GM21576 (cell line): ENCODE measurements around the gene TRAF5.
"Not testable (repeated sequence)": the region's sequence is repeated elsewhere in the genome, so short reads cannot be mapped to it uniquely, and the experiment has no call there.

Source experiments
- ATAC-seq: cut with Tn5 transposase; IDR thresholded peaks from one replicate; pipeline ENCODE4 v1.9.1; 2021; ENCODE audit warnings: mild to moderate bottlenecking, moderate library complexity; ENCODE audit not compliant: unreplicated experiment

Gene TRAF5

DNA sequence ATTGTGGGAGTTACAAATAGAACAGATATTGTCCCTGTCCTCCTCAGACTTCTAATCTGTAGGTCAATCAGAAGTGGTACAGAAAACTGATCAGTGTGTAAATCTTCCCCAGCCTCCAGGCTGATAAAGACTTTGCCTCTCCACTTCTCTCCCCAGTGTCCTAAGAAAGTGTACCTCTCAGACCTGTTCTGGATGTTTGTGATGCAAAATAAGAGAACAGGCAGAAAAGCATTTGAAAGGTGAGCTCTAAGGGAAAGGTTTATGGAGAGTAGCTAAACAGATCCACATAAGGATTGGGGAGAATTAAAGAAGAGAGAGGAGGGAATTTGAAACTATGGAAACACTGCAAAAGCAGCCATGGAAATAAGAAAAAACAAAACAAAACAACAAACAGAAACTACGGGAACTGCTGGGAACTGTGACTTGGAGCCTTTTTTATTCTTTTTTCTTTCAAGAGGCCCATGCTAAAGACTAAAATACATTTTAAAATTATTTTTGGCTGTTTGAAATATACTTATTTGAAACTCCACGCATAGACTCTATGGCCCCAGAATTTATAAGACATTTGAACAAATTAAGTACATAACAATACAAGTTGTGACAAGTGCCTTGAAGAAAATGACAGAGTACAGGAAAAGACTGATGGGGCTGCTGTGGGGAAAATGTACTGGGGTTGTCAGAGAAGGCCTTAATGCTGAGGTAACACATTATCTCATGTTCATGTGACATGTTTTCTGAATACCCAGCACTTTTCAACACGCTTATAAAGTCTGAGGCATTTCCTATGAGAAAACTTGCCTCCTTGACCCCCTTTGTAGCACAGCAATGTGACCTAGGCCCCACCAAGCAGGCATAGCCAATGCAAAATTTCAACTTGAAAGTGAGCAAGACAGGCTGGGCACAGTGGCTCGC, 51.2 kb downstream of the TRAF5 start:
- no peak for ATAC-seq

DNA sequence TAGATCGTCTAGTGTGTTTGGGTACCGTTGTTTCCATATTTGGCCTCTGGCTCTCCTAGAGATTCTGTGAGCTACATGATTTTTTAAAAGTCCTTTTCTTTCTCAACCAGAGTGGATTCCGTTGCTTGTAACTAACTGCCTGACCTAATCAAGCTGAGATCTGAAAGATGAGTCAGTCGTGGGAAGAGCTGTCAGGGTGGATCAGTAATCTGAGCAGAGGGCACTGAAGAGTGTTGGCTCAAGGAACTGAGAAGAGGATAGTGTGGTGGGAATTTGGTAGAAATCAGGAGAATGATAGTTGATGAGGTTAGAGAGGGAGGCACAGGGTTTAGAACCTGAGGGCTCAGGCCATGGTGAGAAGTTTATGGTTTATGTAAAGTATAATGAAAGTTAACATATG, 52.2 kb downstream of the TRAF5 start:
- no peak for ATAC-seq

DNA sequence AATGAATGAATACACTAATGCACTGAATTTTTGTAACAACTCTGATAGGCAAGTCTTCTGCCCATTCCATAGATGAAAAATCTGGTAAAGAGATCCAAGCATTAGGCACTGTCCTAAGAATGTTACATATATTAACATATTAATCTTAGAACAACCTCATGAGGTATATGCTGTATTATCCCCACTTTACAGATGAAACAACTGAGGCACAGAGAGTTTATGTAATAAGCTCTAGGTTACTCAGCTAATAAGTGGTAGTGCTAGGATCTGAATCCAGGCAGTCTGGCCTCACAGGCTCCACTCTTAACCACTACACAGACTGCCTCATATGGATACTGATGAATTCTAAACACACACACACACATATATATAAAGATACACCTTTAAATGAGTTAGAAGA, 52.8 kb downstream of the TRAF5 start:
- ATAC-seq: no peak

DNA sequence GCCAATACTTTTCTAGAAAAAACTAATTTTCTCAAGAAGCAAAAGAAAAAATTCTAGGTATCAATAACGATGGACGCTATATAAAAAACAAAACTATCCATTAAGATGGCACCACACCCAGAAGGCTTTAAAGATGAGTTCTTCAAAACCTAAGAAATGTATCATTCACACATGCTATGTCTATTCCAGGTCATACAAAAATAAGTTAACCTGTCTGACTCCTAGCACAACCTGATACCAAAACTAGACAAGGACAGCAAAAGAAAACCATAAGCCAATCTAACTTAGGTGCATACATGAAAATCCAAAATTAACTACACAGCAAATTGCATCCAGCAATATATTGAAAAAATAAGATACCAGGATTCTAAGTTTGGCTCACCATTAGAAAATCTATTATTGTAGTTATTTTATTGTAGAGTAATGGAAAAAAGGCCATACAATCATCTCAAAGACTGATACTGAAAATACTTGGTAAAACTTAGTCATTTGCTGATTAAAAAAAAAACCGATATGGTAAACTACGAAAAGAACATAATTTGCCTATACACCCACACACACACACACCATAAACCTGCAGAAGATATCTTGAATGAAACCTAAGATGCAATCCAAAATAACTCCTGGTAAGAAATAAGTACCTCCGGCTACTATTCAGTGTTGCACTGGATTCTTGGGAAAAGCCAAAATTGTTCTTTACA, 55.0 kb downstream of the TRAF5 start:
- no peak for ATAC-seq

DNA sequence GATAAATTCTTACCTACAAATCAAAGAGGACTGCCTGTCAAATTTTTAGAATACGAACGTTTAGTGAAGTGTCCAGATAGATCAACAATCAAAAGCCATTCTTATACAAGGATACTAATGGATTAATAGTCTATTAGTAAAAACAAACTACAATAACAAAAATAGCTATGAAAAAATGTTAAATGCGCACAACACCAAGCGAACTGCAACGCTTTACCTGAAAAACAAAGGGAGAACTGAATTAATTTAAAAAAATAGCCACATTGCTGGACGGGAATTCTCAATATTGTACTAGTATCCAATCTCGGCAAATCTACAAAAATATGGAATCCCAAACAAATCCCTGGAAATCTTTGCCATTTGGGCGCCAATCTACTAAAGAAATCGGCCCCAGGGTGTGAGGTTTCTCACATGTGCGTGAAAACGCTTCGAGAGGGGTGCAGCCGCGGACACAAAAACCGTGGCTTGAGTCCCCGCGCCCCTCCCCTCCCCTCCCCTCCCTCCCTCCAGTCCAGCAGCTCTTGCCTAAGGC, 55.6 kb downstream of the TRAF5 start:
- no peak for ATAC-seq

DNA sequence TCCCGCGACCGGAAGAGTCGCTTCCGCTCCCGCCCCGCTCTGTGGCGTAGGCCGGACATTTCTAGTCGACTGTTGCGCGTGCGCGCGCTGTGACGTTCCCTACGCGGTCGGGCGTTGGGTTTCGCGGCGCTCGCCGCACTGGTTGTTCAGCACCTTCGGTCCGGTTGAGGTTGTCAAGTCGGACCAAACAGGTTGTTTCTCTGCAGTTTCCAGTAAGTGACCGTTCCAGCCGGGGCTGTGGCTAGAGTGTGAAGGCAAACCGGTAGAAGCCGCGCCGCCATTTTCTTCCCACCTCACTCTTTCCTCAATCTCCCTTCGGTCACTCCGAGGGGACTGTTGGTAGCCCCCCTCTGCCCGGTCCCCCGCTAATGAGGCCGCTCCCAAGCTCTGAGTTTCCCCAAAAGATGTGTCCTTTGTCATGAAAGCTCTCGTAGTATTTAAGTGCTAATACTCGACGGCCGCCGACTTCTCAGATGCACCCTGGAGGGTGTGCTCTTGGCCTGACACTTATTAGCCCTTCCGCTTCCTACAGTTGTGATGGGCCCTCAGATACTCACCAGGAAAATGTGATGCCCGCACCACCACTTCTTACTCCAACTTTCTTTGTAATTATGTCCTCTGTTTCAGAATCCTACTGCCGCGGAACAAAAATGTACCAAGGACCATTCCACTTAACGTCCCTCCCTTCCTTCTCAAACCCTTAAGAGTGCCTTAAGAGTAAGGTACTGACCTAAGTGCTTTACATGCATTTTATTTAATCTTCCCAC, 56.3 kb downstream of the TRAF5 start:
- ATAC-seq: peak; percentile 98

DNA sequence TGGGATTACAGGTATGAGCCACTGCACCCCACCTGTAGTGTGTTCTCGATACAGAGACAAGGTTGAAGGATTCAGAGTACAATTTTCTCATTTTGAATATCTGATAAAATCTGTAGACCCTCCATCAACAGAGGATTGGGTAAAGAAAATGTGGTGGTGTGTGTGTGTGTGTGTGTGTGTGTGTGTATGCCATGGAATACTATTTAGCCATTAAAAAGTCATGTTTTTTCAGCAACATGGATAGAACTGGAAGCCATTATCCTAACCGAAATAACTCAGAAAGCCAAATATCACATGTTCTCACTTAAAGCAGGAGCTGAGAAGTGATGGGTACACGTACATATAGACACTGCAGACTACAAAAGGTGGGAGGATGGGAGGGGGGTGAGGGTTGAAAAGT, 57.9 kb downstream of the TRAF5 start:
- ATAC-seq: no peak

DNA sequence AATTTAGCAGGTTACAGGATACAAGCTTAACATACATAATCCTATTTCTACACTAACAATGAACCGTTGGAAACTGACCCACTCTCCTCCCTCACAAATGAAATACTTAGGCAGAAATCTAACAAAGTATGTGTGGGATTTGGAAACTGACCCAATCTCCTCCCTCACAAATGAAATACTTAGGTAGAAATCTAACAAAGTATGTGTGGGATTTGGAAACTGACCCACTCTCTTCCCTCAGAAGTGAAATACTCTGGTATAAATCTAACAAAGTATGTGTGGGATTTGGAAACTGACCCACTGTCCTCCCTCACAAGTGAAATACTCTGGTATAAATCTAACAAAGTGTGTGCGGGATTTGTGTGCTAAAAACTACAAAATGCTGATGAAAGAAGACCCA, 60.3 kb downstream of the TRAF5 start:
- no peak for ATAC-seq

DNA sequence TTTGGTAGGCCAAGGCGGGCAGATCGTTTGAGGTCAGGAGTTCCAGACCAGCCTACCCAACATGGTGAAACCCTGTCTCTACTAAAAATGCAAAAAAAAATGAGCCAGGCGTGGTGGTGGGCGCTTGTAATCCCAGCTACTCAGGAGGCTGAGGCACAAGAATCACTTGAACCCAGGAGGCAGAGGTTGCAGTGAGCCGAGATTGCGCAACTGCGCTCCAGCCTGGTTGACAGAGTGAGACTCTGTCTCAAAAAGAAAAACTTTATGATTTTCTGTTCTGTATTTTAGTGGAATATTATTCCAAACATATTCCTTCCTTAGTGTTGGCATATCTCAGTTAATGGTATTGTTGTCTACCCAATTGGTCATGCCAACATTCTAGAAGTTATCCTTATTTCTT, 64.2 kb downstream of the TRAF5 start:
- not testable (repeated sequence) for ATAC-seq

DNA sequence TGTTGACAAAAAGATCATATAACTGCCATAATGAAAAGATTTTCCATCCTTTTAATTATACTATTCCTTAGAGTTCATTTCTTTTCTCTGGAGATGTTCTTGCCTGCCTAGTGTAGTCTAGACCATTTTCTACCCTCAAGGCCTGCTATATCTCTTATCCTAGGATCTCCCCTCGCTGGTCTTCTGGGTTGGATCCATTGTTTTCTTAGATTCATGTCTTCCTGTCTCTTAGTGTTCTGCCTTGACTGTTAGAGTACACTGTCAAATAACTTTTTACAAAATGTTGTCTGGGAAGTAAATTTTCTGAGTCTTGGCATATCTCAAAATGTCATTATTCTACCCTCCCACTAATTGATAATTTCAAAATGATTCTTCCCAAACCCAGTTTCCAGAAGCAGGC, 66.6 kb downstream of the TRAF5 start:
- ATAC-seq: no peak

DNA sequence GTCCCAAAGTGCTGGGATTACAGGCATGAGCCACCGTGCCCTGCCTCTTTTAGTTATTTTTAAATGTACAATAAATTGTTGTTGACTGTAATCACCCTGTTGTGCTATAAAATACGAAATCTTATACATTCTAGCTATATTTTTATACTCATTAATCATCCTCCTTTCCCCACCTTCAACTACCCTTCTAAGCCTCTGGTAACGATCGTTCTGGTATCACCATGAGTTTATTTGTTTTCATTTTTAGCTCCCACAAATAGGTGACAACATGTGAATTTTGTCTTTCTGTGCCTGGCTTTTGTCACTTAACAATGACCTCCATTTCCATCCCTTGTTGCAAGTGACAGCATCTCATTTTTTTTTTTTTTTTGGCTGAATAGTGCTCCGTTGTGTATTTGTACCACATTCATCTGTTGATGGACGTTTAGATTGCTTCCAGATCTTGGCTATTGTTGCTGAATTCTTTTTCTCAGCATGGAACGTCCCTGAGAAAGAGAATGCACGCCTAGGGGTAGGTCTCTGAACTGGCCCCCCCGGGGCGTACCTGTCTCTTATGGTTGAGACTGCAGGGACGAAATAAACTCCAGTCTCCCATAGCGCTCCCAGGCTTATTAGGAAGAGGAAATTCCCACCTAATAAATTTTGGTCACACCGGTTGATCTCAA, 71.8 kb downstream of the TRAF5 start:
- not testable (repeated sequence) for ATAC-seq

DNA sequence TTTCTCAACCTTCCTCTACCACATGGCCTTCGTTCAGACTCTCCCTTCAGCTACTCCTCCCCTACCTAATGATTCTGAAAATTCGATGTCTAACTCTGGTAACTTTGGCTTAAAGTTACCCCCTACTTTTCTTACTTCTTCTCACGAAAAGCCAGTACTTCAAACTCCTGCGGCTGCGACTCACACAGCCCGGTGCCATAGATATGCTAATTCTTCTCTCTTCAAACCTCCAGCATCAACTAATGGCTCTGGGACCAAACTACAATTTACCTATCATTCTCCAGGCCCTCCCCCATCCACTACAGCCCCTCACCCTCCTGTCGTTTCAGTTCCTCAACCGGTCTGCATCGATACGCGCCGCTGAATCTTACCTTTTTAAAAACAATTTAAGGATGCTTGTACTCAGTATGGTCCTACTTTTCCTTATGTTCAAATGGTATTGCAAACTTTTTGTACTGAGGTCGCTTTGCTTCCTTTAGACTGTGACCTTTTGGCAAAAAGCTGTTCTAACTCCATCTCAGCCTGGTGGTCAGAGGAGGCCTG, 73.3 kb downstream of the TRAF5 start:
- ATAC-seq: not testable (repeated sequence)

DNA sequence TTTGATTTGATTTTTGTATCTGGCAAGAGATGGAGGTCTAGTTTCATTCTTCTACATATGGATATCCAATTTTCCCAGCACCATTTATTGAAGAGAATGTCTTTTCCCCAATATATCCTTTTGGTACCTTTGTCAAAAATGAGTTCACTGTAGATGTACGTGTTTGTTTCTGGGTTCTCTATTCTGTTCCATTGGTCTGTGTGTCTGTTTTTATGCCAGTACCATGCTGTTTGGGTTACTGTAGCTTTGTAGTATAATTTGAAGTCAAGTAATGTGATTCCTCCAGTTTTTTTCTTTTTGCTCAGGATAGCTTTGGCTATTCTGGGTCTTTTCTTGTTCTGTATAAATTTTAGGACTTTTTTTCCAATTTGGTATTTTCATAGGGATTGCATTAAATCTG, 75.1 kb downstream of the TRAF5 start:
- ATAC-seq: not testable (repeated sequence)

DNA sequence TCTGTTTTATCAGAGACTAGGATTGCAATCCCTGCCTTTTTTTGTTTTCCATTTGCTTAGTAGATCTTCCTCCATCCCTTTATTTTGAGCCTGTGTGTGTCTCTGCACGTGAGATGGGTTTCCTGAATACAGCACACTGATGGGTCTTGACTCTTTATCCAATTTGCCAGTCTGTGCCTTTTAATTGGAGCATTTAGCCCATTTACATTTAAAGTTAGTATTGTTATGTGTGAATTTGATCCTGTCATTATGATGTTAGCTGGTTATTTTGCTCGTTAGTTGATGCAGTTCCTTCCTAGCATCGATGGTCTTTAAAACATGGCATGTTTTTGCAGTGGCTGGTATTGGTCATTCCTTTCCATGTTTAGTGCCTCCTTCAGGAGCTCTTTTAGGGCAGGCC, 79.5 kb downstream of the TRAF5 start:
- not testable (repeated sequence) for ATAC-seq

DNA sequence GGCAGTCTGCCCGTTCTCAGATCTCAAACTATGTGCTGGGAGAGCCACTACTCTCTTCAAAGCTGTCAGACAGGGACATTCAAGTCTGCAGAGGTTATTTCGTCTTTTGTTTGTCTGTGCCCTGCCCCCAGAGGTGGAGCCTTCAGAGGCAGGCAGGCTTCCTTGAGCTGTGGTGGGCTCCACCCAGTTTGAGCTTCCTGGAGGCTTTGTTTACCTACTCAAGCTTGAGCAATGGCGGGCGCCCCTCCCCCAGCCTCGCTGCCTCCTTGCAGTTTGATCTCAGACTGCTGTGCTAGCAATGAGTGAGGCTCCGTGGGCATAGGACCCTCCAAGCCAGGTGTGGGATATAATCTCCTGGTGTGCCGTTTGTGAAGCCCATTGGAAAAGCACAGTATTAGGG, 81.1 kb downstream of the TRAF5 start:
- not testable (repeated sequence) for ATAC-seq

DNA sequence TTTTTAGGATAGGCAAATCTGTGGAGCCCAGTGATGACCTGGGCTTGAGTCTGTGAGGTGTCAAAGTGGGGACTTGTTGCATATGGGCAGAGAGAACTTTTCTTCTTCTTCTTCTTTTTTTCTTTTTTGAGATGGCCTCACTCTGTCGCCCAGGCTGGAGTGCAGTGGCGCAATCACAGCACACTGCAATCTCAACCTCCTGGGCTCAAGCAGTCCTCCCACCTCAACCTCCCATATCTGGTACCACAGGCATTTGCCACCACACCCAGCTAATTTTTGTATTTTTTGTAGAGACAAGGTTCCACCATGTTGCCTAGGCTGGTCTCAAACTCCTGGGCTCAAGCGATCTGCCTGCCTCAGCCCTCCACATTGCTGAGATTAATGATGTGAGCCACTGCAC, 85.0 kb downstream of the TRAF5 start:
- no peak for ATAC-seq

DNA sequence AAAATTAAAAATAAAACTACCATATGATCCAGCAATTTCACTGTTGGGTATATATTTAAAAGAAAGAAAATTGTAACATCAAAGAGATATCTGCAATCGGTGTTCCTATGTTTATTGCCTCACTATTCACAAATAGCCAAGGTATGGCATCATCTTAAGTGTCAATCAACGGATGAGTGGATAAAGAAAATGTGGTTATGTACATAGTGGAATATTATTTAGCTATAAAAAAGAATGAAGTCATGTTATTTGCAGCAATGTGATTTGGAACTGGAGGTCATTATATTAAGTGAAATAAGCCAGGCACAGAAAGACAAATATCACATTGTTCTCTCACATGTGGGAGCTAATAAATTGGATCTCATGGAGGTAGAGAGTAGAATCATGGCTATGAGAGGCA, 89.1 kb downstream of the TRAF5 start:
- no peak for ATAC-seq

DNA sequence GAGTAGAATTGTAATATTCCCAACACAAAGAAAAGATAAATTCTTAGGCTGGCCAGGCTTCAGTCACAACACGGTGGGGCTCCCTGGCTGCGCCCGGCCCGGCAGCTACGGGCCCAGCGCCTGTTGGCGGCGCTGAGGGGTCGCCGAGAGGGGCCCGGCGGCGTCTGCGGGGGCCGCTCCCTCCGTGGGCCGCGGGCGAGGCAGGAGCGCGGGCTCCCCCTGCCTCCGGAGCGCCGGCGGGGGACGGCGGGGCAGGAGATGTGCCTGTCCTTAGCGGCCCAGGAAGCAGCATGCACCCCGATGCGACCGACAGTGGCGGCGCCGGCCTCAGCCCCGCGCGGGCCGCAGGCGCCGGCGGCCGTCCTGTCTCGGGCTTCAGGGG, 89.6 kb downstream of the TRAF5 start:
- peak; percentile 59 for ATAC-seq

DNA sequence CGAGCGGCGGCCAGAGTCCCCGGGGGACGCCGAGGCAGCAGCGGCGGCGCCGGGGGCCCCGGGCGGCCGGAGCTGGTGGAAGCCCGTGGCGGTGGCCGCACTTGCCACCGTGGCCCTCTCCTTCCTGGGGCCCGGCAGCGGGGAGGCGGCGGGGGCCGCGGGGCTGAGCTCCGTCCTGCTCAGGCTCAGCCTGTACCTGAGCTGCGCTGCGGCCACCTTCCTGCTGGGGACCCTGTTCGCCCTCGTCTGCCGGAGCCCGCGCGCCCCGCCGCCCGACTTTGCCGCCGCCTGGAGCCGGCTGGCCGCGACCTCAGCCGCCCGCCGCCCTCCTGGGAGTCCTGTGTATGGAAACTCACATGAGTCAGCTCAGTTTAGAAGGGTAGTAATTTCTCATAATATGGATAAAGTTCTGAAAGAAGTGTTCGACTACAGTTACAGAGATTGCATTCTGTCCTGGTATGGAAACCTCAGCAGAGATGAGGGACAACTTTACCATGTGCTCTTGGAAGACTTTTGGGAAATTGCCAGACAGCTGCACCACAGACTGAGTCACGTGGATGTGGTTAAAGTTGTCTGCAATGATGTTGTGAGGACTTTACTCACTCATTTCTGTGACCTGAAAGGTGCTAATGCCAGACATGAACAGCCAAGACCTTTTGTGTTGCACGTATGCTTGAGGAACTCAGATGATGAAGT, 90.1 kb downstream of the TRAF5 start:
- peak; percentile 45 for ATAC-seq

DNA sequence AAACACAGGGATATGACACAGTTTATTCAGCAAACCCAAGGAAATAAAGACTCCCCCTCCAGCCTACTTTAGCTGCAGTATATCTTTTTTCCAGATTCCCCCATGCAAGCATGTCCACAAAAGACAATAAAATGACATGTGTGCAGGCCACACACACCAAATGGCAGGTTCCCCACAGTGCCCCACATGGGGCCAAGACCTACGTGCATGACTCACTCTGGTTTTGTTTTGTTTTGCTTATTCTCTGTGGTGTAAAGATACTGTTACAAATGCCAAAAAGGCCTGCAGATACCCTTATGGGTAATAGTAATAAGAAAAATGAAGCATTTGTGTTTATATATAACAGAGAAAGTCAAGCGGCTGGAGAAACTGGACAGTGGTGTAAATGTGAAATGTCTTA, 93.8 kb downstream of the TRAF5 start:
- ATAC-seq: no peak
